Esophagus muscularis mucosa (tissue), 3 donors: ENCODE results near the gene DPP9.

Experiments used
- POLR2A ChIP-seq: fragments of 450-650 bp; IDR thresholded peaks from one replicate; pipeline ENCODE4 v1.6.1; 2017; ENCODE audit warnings: antibody characterized with exemption, moderate library complexity, mild to moderate bottlenecking, low read depth
- POLR2AphosphoS5 ChIP-seq, 2 donors: sonication (generic); formaldehyde crosslinking; IDR thresholded peaks; one replicate each; pipeline ENCODE4 v1.6.1; 2017; ENCODE audit warnings: antibody characterized with exemption in 2 of 2
- TF ChIP-seq, protein P1 (sequence below), 3 experiments: fragments of 200-600 bp in 2 of 3; fragments of 450-650 bp in 1 of 3; sonication (generic) in 2 of 3; IDR thresholded peaks; one replicate each; pipeline ENCODE4 v1.5.1; 2017 to 2019; ENCODE audit warnings: antibody characterized with exemption in 3 of 3, mild to moderate bottlenecking in 2 of 3, moderate library complexity in 1 of 3

DNA sequence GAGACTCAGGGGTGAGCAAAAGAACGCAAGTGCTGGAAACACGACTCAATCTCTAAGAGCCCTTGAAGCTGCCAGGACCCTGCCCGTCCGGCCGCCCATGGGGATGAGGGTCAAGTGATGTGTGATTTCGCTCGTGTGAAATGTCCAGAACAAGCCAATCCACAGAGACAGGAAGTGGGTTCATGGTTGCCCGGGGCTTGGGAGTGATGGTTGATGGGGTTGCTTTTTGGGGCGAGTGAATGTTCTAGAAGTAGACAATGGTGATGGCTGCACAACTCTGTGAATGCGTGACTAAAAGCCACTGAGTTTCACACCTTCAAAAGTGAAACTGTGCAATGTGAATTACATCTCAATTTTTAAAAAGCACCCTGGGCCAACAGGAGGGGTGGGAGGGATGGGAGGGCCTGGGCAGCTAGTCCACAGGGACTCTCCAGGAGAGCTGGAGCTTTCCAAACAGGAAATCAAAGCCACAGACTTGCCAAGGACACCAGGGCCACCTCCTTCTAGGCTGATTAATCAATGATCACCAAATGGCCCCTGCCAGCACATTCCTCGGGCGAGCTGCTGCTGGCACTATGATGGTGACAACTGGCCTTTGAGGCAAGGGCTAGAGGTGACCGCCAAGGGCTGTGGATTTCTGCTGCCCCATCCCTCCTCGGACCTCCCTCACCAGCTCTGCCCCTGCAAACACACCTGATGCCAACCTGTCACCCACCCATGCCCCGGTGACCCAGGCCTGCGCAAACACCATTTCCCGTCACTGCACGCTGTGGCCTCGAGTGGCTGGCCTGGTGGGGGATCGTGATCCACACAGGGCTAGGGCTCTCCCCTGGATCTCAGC is 14.0 kb downstream of the DPP9 start:
- TF ChIP-seq POLR2AphosphoS5 (IDR thresholded peaks at IDR 0.05) = no peak
- TF ChIP-seq POLR2A = no peak
- TF ChIP-seq, protein P1, sequence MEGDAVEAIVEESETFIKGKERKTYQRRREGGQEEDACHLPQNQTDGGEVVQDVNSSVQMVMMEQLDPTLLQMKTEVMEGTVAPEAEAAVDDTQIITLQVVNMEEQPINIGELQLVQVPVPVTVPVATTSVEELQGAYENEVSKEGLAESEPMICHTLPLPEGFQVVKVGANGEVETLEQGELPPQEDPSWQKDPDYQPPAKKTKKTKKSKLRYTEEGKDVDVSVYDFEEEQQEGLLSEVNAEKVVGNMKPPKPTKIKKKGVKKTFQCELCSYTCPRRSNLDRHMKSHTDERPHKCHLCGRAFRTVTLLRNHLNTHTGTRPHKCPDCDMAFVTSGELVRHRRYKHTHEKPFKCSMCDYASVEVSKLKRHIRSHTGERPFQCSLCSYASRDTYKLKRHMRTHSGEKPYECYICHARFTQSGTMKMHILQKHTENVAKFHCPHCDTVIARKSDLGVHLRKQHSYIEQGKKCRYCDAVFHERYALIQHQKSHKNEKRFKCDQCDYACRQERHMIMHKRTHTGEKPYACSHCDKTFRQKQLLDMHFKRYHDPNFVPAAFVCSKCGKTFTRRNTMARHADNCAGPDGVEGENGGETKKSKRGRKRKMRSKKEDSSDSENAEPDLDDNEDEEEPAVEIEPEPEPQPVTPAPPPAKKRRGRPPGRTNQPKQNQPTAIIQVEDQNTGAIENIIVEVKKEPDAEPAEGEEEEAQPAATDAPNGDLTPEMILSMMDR (IDR thresholded peaks at IDR 0.05) = no peak
